ENCODE results near the gene GNB1L.

GRCh38 chr22:19893363-19893762 is 38.7 kb upstream of the GNB1L start:
- TF ChIP-seq, protein P1, sequence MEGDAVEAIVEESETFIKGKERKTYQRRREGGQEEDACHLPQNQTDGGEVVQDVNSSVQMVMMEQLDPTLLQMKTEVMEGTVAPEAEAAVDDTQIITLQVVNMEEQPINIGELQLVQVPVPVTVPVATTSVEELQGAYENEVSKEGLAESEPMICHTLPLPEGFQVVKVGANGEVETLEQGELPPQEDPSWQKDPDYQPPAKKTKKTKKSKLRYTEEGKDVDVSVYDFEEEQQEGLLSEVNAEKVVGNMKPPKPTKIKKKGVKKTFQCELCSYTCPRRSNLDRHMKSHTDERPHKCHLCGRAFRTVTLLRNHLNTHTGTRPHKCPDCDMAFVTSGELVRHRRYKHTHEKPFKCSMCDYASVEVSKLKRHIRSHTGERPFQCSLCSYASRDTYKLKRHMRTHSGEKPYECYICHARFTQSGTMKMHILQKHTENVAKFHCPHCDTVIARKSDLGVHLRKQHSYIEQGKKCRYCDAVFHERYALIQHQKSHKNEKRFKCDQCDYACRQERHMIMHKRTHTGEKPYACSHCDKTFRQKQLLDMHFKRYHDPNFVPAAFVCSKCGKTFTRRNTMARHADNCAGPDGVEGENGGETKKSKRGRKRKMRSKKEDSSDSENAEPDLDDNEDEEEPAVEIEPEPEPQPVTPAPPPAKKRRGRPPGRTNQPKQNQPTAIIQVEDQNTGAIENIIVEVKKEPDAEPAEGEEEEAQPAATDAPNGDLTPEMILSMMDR (IDR thresholded peaks at IDR 0.05), result no peak
- no peak for TF ChIP-seq POLR2AphosphoS5 (IDR thresholded peaks at IDR 0.05; ENCODE audit: low read depth, low read length)
- TF ChIP-seq, protein P2, sequence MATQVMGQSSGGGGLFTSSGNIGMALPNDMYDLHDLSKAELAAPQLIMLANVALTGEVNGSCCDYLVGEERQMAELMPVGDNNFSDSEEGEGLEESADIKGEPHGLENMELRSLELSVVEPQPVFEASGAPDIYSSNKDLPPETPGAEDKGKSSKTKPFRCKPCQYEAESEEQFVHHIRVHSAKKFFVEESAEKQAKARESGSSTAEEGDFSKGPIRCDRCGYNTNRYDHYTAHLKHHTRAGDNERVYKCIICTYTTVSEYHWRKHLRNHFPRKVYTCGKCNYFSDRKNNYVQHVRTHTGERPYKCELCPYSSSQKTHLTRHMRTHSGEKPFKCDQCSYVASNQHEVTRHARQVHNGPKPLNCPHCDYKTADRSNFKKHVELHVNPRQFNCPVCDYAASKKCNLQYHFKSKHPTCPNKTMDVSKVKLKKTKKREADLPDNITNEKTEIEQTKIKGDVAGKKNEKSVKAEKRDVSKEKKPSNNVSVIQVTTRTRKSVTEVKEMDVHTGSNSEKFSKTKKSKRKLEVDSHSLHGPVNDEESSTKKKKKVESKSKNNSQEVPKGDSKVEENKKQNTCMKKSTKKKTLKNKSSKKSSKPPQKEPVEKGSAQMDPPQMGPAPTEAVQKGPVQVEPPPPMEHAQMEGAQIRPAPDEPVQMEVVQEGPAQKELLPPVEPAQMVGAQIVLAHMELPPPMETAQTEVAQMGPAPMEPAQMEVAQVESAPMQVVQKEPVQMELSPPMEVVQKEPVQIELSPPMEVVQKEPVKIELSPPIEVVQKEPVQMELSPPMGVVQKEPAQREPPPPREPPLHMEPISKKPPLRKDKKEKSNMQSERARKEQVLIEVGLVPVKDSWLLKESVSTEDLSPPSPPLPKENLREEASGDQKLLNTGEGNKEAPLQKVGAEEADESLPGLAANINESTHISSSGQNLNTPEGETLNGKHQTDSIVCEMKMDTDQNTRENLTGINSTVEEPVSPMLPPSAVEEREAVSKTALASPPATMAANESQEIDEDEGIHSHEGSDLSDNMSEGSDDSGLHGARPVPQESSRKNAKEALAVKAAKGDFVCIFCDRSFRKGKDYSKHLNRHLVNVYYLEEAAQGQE (IDR thresholded peaks at IDR 0.05; ENCODE audit: insufficient read depth in 1 of 2, low read depth in 2 of 2, low read length in 1 of 2), result no peak
- TF ChIP-seq SIN3A (IDR thresholded peaks at IDR 0.05; ENCODE audit: borderline replicate concordance, insufficient read depth, low read depth, low read length), result no peak

Data from Panc1 (cell line).